Measurements from ENCODE around the gene LRP1B.
"Not testable (repeated sequence)": the region's sequence is repeated elsewhere in the genome, so short reads cannot be mapped to it uniquely, and the experiment has no call there.

LRP1B gene

DNA sequence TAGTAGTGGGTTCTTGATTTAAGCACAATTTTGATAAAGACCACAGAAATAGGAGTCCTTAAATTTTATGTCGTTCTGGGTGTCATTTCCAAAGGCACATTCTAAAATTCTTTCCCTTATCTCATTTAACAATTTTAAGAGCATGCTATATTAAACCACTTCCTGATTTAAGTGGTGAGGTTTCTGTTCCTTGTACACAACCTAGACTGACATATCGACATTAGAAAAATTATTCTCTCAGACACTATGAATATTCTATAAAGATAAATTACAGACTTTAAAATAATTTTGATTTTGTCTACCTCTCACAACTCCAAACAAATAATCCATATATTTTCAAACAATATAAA lies 923.8 kb downstream of the LRP1B start:
- no peak for FAIRE-seq

DNA sequence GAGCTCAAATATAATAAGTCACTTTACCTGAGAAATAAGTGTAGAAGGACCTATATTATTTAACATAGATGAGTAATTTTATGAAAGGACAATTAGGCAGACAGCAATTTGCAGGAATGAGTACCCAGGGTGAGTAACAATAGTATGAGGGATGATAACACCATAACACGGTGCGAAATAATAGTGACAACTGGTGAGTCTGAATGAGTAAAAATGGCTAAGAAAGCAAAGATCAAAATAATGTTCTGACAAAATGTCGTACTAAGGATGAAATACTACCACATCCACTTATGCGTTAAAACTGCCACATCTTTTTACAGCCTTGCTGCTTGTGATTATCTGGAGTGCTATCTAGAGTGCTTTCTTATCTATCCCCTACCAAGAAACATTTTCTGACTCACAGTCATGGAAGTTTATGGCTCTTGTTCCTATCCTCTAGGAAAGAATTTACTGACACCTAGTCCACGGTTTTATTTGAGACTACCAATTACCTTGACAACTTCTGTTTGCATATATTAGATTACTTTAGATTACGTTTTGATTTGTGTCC lies 929.7 kb downstream of the LRP1B start:
- no peak for FAIRE-seq

- no peak for FAIRE-seq
Measured at GRCh38 chr2:141200191-141200590, 930.6 kb downstream of the LRP1B start.

DNA sequence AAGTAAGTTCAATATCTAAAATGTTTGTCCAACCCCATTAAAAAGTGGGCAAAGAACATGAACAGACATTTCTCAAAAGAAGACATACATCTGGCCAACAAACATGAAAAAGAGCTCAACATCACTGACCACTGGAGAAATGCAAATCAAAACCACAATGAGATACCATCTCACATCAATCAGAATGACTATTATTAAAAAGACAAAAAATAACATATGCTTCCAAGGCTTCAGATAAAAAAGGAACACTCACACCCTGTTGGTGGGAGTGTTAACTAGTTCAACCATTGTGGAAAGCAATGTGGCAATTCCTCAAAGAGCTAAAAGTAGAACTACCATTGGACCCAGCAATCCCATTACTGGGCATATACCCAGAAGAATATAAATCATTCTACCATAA lies 931.1 kb downstream of the LRP1B start:
- no peak for FAIRE-seq

DNA sequence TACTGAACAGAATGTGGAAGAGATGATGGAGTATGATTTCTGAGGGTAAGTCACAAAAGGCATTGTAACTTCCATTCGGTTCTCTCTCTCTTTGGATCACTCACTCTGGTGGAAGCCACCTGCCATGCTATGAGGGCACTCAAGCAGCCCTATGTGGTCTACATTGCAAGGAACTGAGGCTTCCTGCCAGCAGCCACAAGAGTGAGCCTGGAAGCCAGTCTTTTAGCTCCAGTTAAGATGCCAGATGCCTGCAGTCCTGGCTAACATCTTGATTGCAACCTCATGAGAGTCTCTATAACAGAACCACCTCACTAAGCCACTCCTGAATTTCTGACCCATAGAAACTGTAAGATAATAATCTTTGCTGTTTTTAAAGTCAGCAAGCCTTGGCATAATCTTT lies 935.7 kb downstream of the LRP1B start:
- no peak for FAIRE-seq

GRCh38 chr2:141187075-141187439 lies 943.8 kb downstream of the LRP1B start:
- no peak for FAIRE-seq

GRCh38 chr2:141186413-141187074 lies 944.3 kb downstream of the LRP1B start:
- no peak for FAIRE-seq

- FAIRE-seq: no peak
Measured at GRCh38 chr2:141182246-141182645, 948.6 kb downstream of the LRP1B start.

GRCh38 chr2:141169117-141169516 lies 961.7 kb downstream of the LRP1B start:
- FAIRE-seq: not testable (repeated sequence)

- FAIRE-seq: no peak
Measured at GRCh38 chr2:141162314-141162713, 968.5 kb downstream of the LRP1B start.

- no peak for FAIRE-seq
Measured at GRCh38 chr2:141151611-141152286, 979.1 kb downstream of the LRP1B start.

GRCh38 chr2:141142025-141142424 lies 988.8 kb downstream of the LRP1B start:
- no peak for FAIRE-seq

GRCh38 chr2:141137122-141137693 lies 993.6 kb downstream of the LRP1B start:
- no peak for FAIRE-seq

- no peak for FAIRE-seq
Measured at GRCh38 chr2:141133883-141134282, 996.9 kb downstream of the LRP1B start.

DNA sequence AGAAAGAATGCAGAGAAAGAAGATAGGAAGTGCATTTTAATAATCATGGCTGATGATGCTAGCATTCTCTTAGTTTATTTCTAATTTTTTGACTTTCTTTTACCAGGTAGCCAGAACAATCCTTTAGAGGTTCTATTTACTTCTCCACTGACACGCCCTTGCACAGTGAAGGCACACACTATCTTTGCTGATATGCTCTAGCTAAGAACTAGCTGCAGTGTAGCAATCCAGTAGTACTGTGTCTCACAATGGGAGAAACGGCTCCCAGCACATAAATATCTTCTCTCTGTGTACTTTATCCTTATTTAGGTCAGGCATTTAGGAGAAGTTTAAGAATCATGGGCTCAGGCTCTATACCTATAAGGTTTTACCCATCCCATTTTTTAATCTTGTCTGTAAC lies 1005.4 kb downstream of the LRP1B start:
- no peak for FAIRE-seq

DNA sequence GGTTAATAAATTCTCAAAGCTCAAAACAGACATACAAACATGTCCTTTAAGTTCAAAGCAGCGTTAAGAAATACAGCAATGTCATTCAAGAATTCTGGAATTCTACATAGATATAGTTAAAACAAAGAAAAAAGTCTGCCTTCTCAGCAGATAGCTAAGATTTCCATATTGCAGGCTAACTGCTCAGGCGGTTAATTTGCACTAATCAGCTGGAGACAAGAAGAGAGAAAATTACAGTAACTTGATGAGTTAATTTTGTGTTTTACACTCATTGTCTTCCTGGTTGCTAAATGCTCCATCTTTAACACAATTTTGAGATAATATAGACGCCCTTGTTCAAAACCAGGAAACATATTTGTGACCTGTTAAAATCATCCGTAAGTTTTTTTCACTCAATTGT lies 1012.0 kb downstream of the LRP1B start:
- no peak for FAIRE-seq

DNA sequence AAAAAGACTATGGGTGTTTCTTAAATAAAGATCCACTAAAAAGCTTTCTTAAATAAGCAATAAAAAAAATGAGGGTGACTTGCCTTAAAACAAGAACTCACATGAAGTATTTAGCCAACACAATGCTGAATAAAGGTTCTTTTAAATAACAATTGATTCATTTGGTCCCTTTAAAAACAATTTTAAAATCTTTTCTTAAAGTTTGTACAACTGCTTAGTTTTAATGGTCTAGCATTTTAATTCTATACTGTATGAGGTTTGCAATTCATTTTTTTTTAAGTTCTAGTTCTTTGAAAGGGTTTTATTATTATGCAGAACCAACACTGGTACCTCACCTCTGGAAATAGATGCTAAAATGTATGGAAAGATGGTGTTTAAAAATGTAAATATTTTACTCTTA lies 1017.5 kb downstream of the LRP1B start:
- no peak for FAIRE-seq

DNA sequence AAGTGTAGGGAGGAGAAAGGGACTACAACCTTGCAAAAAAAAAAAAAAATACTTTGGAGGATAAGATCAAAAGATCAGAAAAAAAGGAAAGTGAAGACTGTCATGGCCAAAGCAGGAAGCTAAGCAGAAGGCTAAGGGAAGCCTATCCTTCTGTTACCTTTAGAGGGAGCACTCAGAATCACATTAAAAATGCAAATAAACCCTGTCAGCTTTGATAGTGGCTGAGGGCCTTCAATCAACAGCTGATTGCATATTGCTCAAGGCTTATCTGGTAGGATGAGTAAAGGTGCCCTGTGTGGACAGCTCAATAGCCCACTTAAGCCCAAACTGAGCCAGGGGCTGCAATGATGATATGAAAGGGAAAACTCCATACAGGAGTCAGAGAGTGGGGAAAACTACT lies 1021.2 kb downstream of the LRP1B start:
- no peak for FAIRE-seq

DNA sequence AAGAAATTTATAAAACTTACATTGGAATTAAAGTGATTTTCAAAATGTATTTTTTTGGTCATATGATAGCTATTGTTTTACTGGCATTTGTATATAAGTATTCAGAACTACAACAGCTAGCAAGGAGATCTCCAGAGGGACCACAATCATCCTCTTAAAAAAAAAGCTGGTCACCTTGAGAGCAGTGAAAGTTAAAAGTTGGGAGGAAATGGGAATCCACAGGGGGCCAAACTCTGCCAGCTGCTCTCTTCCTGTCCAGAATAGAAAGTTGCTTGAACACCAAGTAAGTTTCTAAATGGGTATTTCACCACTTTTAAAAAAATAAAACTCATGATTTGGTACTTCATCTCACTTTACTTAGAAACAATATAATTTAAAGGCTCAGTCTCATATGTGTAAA lies 1025.1 kb downstream of the LRP1B start:
- FAIRE-seq: no peak

GRCh38 chr2:141103216-141103615 lies 1027.6 kb downstream of the LRP1B start:
- FAIRE-seq: no peak

- FAIRE-seq: no peak
Measured at GRCh38 chr2:141079231-141079630, 1051.6 kb downstream of the LRP1B start.

GRCh38 chr2:141075753-141076152 lies 1055.1 kb downstream of the LRP1B start:
- FAIRE-seq: no peak

DNA sequence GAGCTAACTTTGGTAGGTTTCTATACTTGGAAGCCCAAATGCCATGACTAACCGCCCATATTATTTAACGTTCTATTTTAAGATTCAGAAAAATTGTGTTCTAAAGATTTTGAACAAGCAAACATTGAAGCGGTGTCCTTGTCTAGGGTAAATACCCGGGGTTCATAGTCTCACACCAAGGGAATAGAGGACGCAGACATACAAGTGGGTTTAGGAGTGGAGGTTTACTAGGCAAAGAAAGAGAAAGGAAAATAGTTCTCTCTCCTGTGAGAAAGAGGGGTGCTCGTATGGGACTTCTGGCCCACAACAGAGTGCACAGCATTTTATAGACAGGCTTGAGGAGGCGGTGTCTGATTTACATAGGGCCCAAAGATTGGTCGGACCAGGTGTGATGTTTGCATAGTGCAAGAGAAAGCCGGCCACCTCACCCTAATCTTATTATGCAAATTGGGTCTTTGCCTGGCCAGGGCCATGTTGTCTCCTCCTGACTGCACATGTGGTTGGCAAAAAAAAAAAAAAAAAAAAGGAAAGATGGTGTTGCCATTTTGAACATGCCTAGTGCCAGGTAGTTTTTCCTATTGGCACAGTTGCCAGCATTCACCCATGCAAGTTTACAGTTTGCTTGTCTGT lies 1062.6 kb downstream of the LRP1B start:
- FAIRE-seq: no peak

DNA sequence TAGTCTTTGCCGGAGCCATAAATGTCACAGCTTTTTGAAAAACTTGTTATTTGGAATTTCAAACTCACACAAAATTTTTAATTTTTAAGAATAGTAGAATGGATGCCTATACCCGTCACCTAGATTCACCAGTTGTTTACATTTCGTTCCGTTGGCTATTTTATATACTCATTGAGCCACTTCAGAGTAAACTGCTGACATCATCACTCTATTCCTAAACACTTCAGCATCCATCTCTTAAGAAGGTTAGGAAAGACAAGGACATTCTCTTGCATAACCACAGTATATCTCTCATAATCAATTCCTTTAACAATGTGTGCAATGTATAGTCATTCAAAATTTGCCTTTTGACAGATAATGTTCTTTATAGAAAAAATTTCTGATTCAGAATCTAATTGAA lies 1065.8 kb downstream of the LRP1B start:
- FAIRE-seq: no peak
